ENCODE results near the gene FCRLB. TPM values are rescaled to one million over a fixed set of nuclear protein-coding genes. Genes with fewer than 3 reads are reported as not detected.

Gene FCRLB
- polyA plus RNA-seq, 10 donors = 0.17 to 0.59 (median 0.42) TPM

Other genes starting within 250 kb of the FCRLB start
- gene FCGR2A, start 216.1 kb upstream of the FCRLB start, polyA plus RNA-seq (ENCODE audit: insufficient read length in 10 of 10) = 1 to 10 TPM; 3.5 to 7.7 (median 5.3) TPM
- 1 to 10 TPM in 1 of 10 donors, under 1 TPM in 8, not detected in 1; 0.43 to 1.7 (median 0.65) TPM for gene HSPA6, start 197.0 kb upstream of the FCRLB start, polyA plus RNA-seq (ENCODE audit: insufficient read length in 10 of 10)
- gene FCGR3A, start 171.7 kb upstream of the FCRLB start, polyA plus RNA-seq (ENCODE audit: insufficient read length in 10 of 10) = 1 to 10 TPM; 1.4 to 2.7 (median 2.0) TPM
- 1 to 10 TPM in 1 of 10 donors, under 1 TPM in 7, not detected in 2; 0.19 to 1.0 (median 0.42) TPM for gene FCGR3B, start 90.4 kb upstream of the FCRLB start, polyA plus RNA-seq (ENCODE audit: insufficient read length in 10 of 10)
- gene FCGR2B, start 58.4 kb upstream of the FCRLB start, polyA plus RNA-seq (ENCODE audit: insufficient read length in 10 of 10) = under 1 TPM in 7 of 10 donors, not detected in 3; 0.06 to 0.40 (median 0.27) TPM
- 1 to 10 TPM in 1 of 10 donors, under 1 TPM in 8, not detected in 1; 0.19 to 1.5 (median 0.31) TPM for gene FCRLA, start 14.3 kb upstream of the FCRLB start, polyA plus RNA-seq (ENCODE audit: insufficient read length in 10 of 10)
- 10 to 100 TPM; 18.6 to 33.9 (median 24.6) TPM for gene DUSP12, start 28.2 kb downstream of the FCRLB start, polyA plus RNA-seq (ENCODE audit: insufficient read length in 10 of 10)
- 10 to 100 TPM; 14.5 to 20.5 (median 18.1) TPM for gene ATF6, start 44.8 kb downstream of the FCRLB start, polyA plus RNA-seq (ENCODE audit: insufficient read length in 10 of 10)